Parathyroid adenoma (tissue), 2 donors: ENCODE data around the gene PRKCE.

Experiments used
- H2AFZ ChIP-seq: fragments of 300-600 bp; sonication (generic); one replicate; pipeline ENCODE4 v1.7.0; 2017; ENCODE audit warnings: antibody characterized with exemption, mild to moderate bottlenecking
- H3K27ac ChIP-seq: fragments of 300-600 bp; sonication (generic); one replicate; pipeline ENCODE4 v1.7.0; 2017
- H3K27me3 ChIP-seq: fragments of 300-600 bp; sonication (generic); one replicate; pipeline ENCODE4 v1.7.0; 2017; ENCODE audit warnings: low read length; ENCODE audit not compliant: control insufficient read depth, insufficient read depth
- H3K36me3 ChIP-seq: fragments of 300-600 bp; sonication (generic); one replicate; pipeline ENCODE4 v1.7.0; 2017; ENCODE audit warnings: low read length; ENCODE audit not compliant: control insufficient read depth, insufficient read depth
- H3K4me1 ChIP-seq: fragments of 300-600 bp; sonication (generic); one replicate; pipeline ENCODE4 v1.7.0; 2017; ENCODE audit warnings: control low read depth
- H3K4me2 ChIP-seq: fragments of 300-600 bp; sonication (generic); one replicate; pipeline ENCODE4 v1.7.0; 2017; ENCODE audit warnings: low read length
- H3K4me3 ChIP-seq: fragments of 300-600 bp; sonication (generic); one replicate; pipeline ENCODE4 v1.7.0; 2017; ENCODE audit warnings: low read depth, low read length
- H3K79me2 ChIP-seq: fragments of 300-600 bp; sonication (generic); one replicate; pipeline ENCODE4 v1.7.0; 2017; ENCODE audit warnings: control low read depth
- H3K9ac ChIP-seq: fragments of 300-600 bp; sonication (generic); one replicate; pipeline ENCODE4 v1.7.0; 2017; ENCODE audit warnings: mild to moderate bottlenecking
- H3K9me3 ChIP-seq: fragments of 300-600 bp; sonication (generic); one replicate; pipeline ENCODE4 v1.7.0; 2017; ENCODE audit warnings: low read length; ENCODE audit not compliant: control insufficient read depth
- TF ChIP-seq, protein P1 (sequence below): fragments of 300-600 bp; sonication (generic); IDR thresholded peaks from one replicate; pipeline ENCODE4 v1.7.0; 2017; ENCODE audit warnings: antibody characterized with exemption, mild to moderate bottlenecking
- donor health status: primary hyperparathyroidism.

The PRKCE gene

DNA sequence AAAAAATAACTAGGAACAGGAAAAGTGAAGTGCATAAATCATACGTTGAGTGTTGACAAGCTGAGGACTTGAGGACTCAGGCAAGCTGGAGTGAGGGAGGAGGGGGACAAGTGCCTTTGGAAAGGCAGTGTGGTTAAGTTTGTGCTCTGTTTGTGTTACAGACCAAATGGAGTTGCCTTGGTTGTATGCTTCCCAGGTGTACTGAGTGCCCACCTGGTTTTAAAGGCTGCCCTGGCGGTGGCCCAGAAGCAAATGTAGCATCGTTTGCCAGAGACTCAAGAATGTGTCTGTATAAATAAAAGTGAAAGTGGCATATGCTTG lies 240.9 kb downstream of the PRKCE start:
- peaks cover 62% of the 10 kb centered on the region for H3K4me1 ChIP-seq
- H2AFZ ChIP-seq: no peak overlapping the region
- peaks cover 42% of the 10 kb centered on the region for H3K79me2 ChIP-seq
- H3K36me3 ChIP-seq: no peaks in the 10 kb centered on the region
- no peaks in the 10 kb centered on the region for H3K9me3 ChIP-seq
- TF ChIP-seq, protein P1, sequence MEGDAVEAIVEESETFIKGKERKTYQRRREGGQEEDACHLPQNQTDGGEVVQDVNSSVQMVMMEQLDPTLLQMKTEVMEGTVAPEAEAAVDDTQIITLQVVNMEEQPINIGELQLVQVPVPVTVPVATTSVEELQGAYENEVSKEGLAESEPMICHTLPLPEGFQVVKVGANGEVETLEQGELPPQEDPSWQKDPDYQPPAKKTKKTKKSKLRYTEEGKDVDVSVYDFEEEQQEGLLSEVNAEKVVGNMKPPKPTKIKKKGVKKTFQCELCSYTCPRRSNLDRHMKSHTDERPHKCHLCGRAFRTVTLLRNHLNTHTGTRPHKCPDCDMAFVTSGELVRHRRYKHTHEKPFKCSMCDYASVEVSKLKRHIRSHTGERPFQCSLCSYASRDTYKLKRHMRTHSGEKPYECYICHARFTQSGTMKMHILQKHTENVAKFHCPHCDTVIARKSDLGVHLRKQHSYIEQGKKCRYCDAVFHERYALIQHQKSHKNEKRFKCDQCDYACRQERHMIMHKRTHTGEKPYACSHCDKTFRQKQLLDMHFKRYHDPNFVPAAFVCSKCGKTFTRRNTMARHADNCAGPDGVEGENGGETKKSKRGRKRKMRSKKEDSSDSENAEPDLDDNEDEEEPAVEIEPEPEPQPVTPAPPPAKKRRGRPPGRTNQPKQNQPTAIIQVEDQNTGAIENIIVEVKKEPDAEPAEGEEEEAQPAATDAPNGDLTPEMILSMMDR: no peak
- no peak overlapping the region for H3K4me3 ChIP-seq
- no peak overlapping the region for H3K9ac ChIP-seq
- peak overlapping the region; percentile 84 for H3K27ac ChIP-seq
- no peaks in the 10 kb centered on the region for H3K27me3 ChIP-seq
- no peak overlapping the region for H3K4me2 ChIP-seq

DNA sequence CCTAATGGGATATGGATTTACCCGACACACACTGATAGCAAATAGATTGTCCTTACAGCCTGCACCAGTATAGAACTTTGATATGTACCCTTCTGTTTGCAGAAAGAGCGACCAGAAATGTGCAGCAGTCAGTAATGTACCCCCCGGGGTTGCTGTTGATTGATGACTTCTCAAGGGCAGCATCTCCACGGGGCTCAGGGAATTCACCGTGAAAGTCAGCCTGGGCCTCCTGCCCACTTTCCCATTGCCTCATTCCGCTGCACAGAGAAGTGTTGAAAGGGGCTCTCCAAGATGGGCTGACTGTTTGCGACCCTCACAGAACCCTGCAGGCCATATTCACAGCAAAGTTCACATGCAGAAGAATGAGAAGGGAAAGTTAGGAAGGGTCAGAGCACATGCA lies 241.3 kb downstream of the PRKCE start:
- H3K4me1 ChIP-seq: peaks cover 62% of the 10 kb centered on the region
- TF ChIP-seq, protein P1: no peak
- no peak overlapping the region for H3K9ac ChIP-seq

DNA sequence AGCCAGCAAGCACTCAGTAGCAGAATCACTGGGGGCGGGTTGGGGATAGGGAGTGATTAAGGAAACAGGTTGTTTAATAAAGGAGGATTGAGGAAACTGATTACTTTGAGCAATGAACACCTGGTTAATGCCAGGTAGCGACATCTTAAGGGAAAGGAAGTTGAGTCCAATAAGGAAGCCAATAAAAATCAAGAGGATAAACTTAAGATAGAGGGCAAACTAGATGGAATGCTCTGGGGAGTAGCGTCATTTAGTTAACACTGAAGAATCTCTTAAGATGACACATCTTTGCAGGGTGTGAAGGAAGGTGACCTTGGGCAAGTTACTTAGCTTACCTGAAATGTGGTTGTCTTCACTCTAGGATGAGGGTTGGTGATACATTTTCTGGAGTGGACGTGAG lies 242.7 kb downstream of the PRKCE start:
- Histone ChIP-seq H3K4me1 (peaks cover 63% of the 10 kb centered on the region), H3K9me3 (no peaks in the 10 kb centered on the region), H3K4me3 (no peak overlapping the region), H3K9ac (no peak overlapping the region), H3K27me3 (no peaks in the 10 kb centered on the region), H3K79me2 (peaks cover 48% of the 10 kb centered on the region), H3K27ac (no peak overlapping the region), H3K36me3 (no peaks in the 10 kb centered on the region), H2AFZ (no peak overlapping the region), H3K4me2 (no peak overlapping the region)
- TF ChIP-seq, protein P1: no peak

More for the DNA sequence above, 241.3 kb downstream of the PRKCE start:
- Histone ChIP-seq H3K36me3 (no peaks in the 10 kb centered on the region), H3K27ac (peak overlapping the region; percentile 84), H3K79me2 (peaks cover 43% of the 10 kb centered on the region), H3K4me2 (no peak overlapping the region), H3K27me3 (no peaks in the 10 kb centered on the region), H3K4me3 (no peak overlapping the region), H3K9me3 (no peaks in the 10 kb centered on the region), H2AFZ (no peak overlapping the region)

GRCh38 chr2:45895241-45895861 lies 243.9 kb downstream of the PRKCE start:
- no peaks in the 10 kb centered on the region for H3K27me3 ChIP-seq
- no peaks in the 10 kb centered on the region for H3K36me3 ChIP-seq
- no peak overlapping the region for H3K9ac ChIP-seq
- H3K79me2 ChIP-seq: peaks cover 54% of the 10 kb centered on the region
- TF ChIP-seq, protein P1: no peak
- peaks cover 54% of the 10 kb centered on the region for H3K4me1 ChIP-seq
- H3K4me3 ChIP-seq: no peak overlapping the region
- H3K9me3 ChIP-seq: no peaks in the 10 kb centered on the region
- H2AFZ ChIP-seq: no peak overlapping the region
- H3K27ac ChIP-seq: no peak overlapping the region
- H3K4me2 ChIP-seq: no peak overlapping the region

GRCh38 chr2:45896311-45896710 lies 244.8 kb downstream of the PRKCE start:
- no peak overlapping the region for H3K9ac ChIP-seq
- peaks cover 46% of the 10 kb centered on the region for H3K4me1 ChIP-seq
- no peak overlapping the region for H2AFZ ChIP-seq
- no peaks in the 10 kb centered on the region for H3K9me3 ChIP-seq
- no peak overlapping the region for H3K4me3 ChIP-seq
- H3K36me3 ChIP-seq: no peaks in the 10 kb centered on the region
- TF ChIP-seq, protein P1: no peak
- no peaks in the 10 kb centered on the region for H3K27me3 ChIP-seq
- no peak overlapping the region for H3K27ac ChIP-seq
- H3K4me2 ChIP-seq: no peak overlapping the region
- peaks cover 55% of the 10 kb centered on the region for H3K79me2 ChIP-seq
